Right ventricle myocardium inferior (tissue), 1 donor: Measurements from ENCODE around the gene BTAF1. TPM values are rescaled to one million over a fixed set of nuclear protein-coding genes. Genes with fewer than 3 reads are reported as not detected.
"Not testable (repeated sequence)": the region's sequence is repeated elsewhere in the genome, so short reads cannot be mapped to it uniquely, and the experiment has no call there.

Experiments used
- ATAC-seq: fragments of 200-7000 bp; cut with Tn5 transposase; one replicate; pipeline ENCODE4 v1.9.1; 2020; ENCODE audit warnings: mild to moderate bottlenecking, moderate library complexity
- DNase-seq: peaks from one replicate; pipeline ENCODE4 v3.0.0; 2021; ENCODE audit errors: missing footprints
- intact Hi-C: fragments of 100-400 bp; cut with DNase I; formaldehyde crosslinking; loops from one replicate; pipeline ENCODE4 v1.11.0; 2022
- total RNA-seq: library from RNA; stranded (reverse); fragmentation: NEBNext Ultra II Directional; extraction: Animal tissue kit (Norgen Biotek cat#: 25700); gene quantifications from one replicate; pipeline ENCODE4 v1.2.1, GENCODE V29; 2021
- donor health status: DM: no; HTN: yes; CAD: no; lungs with severe emphysema.

BTAF1 gene
- total RNA-seq, 1 donor from 2014 or later: 10.4 TPM

- intact Hi-C loops, ATAC-seq, DNase-seq: not testable (repeated sequence)
Observed at GRCh38 chr10:92025340-92025739, 101.8 kb downstream of the BTAF1 start.

GRCh38 chr10:92027141-92027540, 103.6 kb downstream of the BTAF1 start:
- intact Hi-C loops: no loop called here
- DNase-seq (no peak), ATAC-seq (no peak)

- DNase-seq (no peak), ATAC-seq (no peak)
- intact Hi-C loops: no loop called here
Observed at GRCh38 chr10:92031580-92031979, 108.0 kb downstream of the BTAF1 start.

- ATAC-seq, intact Hi-C loops, DNase-seq: not testable (repeated sequence)
Observed at GRCh38 chr10:92033070-92033469, 109.5 kb downstream of the BTAF1 start.

GRCh38 chr10:92038949-92039348, 115.4 kb downstream of the BTAF1 start:
- intact Hi-C loops: no loop called here
- DNase-seq: no peak
- ATAC-seq: no peak

GRCh38 chr10:92042541-92042940, 119.0 kb downstream of the BTAF1 start:
- ATAC-seq: no peak
- DNase-seq: no peak
- intact Hi-C loops: no loop called here

- intact Hi-C loops: no loop called here
- ATAC-seq (no peak), DNase-seq (no peak)
Observed at GRCh38 chr10:92045641-92046106, 122.1 kb downstream of the BTAF1 start.

- intact Hi-C loops: no loop called here
- ATAC-seq (no peak), DNase-seq (no peak)
Observed at GRCh38 chr10:92047215-92047614, 123.6 kb downstream of the BTAF1 start.

- peak; percentile 88 for ATAC-seq
- peak; percentile 83 for DNase-seq
- intact Hi-C loops: no loop called here
Observed at GRCh38 chr10:92052088-92052487, 128.5 kb downstream of the BTAF1 start.

- DNase-seq: no peak
- no peak for ATAC-seq
- intact Hi-C loops: no loop called here
Observed at GRCh38 chr10:92052741-92053140, 129.2 kb downstream of the BTAF1 start.

GRCh38 chr10:92054807-92055206, 131.2 kb downstream of the BTAF1 start:
- ATAC-seq (no peak), DNase-seq (no peak)
- intact Hi-C loops: no loop called here

GRCh38 chr10:92062273-92062672, 138.7 kb downstream of the BTAF1 start:
- no peak for DNase-seq
- intact Hi-C loops: no loop called here
- peak; percentile 71 for ATAC-seq

- intact Hi-C loops: no loop called here
Observed at GRCh38 chr10:92064506-92064905, 140.9 kb downstream of the BTAF1 start.

GRCh38 chr10:92066386-92066785, 142.8 kb downstream of the BTAF1 start:
- DNase-seq (no peak), ATAC-seq (no peak)
- intact Hi-C loops: no loop called here

More at GRCh38 chr10:92064506-92064905, 140.9 kb downstream of the BTAF1 start:
- DNase-seq (no peak), ATAC-seq (no peak)

GRCh38 chr10:92068900-92069299, 145.3 kb downstream of the BTAF1 start:
- ATAC-seq: no peak
- intact Hi-C loops: no loop called here

GRCh38 chr10:92074126-92074887, 150.7 kb downstream of the BTAF1 start:
- intact Hi-C loops: no loop called here
- DNase-seq: no peak
- no peak for ATAC-seq

More at GRCh38 chr10:92068900-92069299, 145.3 kb downstream of the BTAF1 start:
- DNase-seq: no peak

- DNase-seq: no peak
- intact Hi-C loops: no loop called here
- no peak for ATAC-seq
Observed at GRCh38 chr10:92075829-92076228, 152.3 kb downstream of the BTAF1 start.

- intact Hi-C loops: no loop called here
- ATAC-seq: no peak
- DNase-seq: no peak
Observed at GRCh38 chr10:92076722-92077121, 153.2 kb downstream of the BTAF1 start.

GRCh38 chr10:92079003-92079402, 155.4 kb downstream of the BTAF1 start:
- intact Hi-C loops: no loop called here
- DNase-seq: no peak
- no peak for ATAC-seq
